Neuron (in vitro differentiated cells): ENCODE measurements around the gene OR51D1.

Experiments
- H2AFZ ChIP-seq: one replicate; pipeline ENCODE4 v1.6.1; 2013; ENCODE audit warnings: low read depth, mild to moderate bottlenecking, inconsistent platforms, low read length, moderate library complexity
- H3K27me3 ChIP-seq: one replicate; pipeline ENCODE4 v1.6.1; 2013; ENCODE audit warnings: low read length; ENCODE audit not compliant: insufficient read depth
- H3K36me3 ChIP-seq: one replicate; pipeline ENCODE4 v1.6.1; 2013; ENCODE audit warnings: low read length; ENCODE audit not compliant: insufficient read depth
- H3K4me1 ChIP-seq: one replicate; pipeline ENCODE4 v1.6.1; 2013; ENCODE audit warnings: low read length; ENCODE audit not compliant: insufficient read depth
- H3K4me3 ChIP-seq: 2 replicates; pipeline ENCODE4 v1.5.1; 2013; ENCODE audit warnings: mild to moderate bottlenecking, low read length, moderate library complexity
- H3K9me3 ChIP-seq: one replicate; pipeline ENCODE4 v1.6.1; 2013; ENCODE audit warnings: low read length

OR51D1 gene

GRCh38 chr11:4626207-4627099, 10.8 kb upstream of the OR51D1 start:
- Histone ChIP-seq H2AFZ (no peak overlapping the region), H3K4me1 (no peaks in the 10 kb centered on the region), H3K9me3 (no peaks in the 10 kb centered on the region), H3K27me3 (no peaks in the 10 kb centered on the region), H3K4me3 (no peak overlapping the region), H3K36me3 (no peaks in the 10 kb centered on the region)

GRCh38 chr11:4636136-4636535, 1.1 kb upstream of the OR51D1 start:
- H3K4me1 ChIP-seq: no peaks in the 10 kb centered on the region
- H3K9me3 ChIP-seq: no peaks in the 10 kb centered on the region
- H2AFZ ChIP-seq: no peak overlapping the region
- H3K4me3 ChIP-seq: no peak overlapping the region
- no peaks in the 10 kb centered on the region for H3K36me3 ChIP-seq
- no peaks in the 10 kb centered on the region for H3K27me3 ChIP-seq

GRCh38 chr11:4637662-4638047, 378 bp downstream of the OR51D1 start:
- Histone ChIP-seq H2AFZ (no peak overlapping the region), H3K4me1 (peaks cover 5% of the 10 kb centered on the region), H3K27me3 (no peaks in the 10 kb centered on the region), H3K4me3 (no peak overlapping the region), H3K9me3 (no peaks in the 10 kb centered on the region), H3K36me3 (no peaks in the 10 kb centered on the region)

- no peak overlapping the region for H3K4me3 ChIP-seq
- H3K27me3 ChIP-seq: peaks cover 2% of the 10 kb centered on the region
- H2AFZ ChIP-seq: no peak overlapping the region
- peaks cover 5% of the 10 kb centered on the region for H3K4me1 ChIP-seq
- H3K36me3 ChIP-seq: no peaks in the 10 kb centered on the region
- H3K9me3 ChIP-seq: no peaks in the 10 kb centered on the region
Measured at GRCh38 chr11:4639931-4640330, 2.7 kb downstream of the OR51D1 start.

- H3K27me3 ChIP-seq: peaks cover 2% of the 10 kb centered on the region
- peaks cover 5% of the 10 kb centered on the region for H3K4me1 ChIP-seq
- no peaks in the 10 kb centered on the region for H3K9me3 ChIP-seq
- no peak overlapping the region for H3K4me3 ChIP-seq
- H2AFZ ChIP-seq: no peak overlapping the region
- H3K36me3 ChIP-seq: no peaks in the 10 kb centered on the region
Measured at GRCh38 chr11:4641501-4641900, 4.2 kb downstream of the OR51D1 start.

- H3K4me1 ChIP-seq: peaks cover 5% of the 10 kb centered on the region
- H3K27me3 ChIP-seq: peaks cover 2% of the 10 kb centered on the region
- H3K9me3 ChIP-seq: no peaks in the 10 kb centered on the region
- no peaks in the 10 kb centered on the region for H3K36me3 ChIP-seq
- H3K4me3 ChIP-seq: no peak overlapping the region
- no peak overlapping the region for H2AFZ ChIP-seq
Measured at GRCh38 chr11:4642043-4642442, 4.8 kb downstream of the OR51D1 start.

- H3K4me1 ChIP-seq: peaks cover 5% of the 10 kb centered on the region
- no peak overlapping the region for H2AFZ ChIP-seq
- H3K27me3 ChIP-seq: peaks cover 2% of the 10 kb centered on the region
- no peaks in the 10 kb centered on the region for H3K9me3 ChIP-seq
- no peaks in the 10 kb centered on the region for H3K36me3 ChIP-seq
- H3K4me3 ChIP-seq: no peak overlapping the region
Measured at GRCh38 chr11:4643076-4643475, 5.8 kb downstream of the OR51D1 start.

- Histone ChIP-seq H3K9me3 (no peaks in the 10 kb centered on the region), H3K4me1 (peaks cover 5% of the 10 kb centered on the region), H3K4me3 (no peak within 1 kb of the TSS), H3K27me3 (peaks cover 2% of the 10 kb centered on the region), H3K36me3 (no peaks in the 10 kb centered on the region), H2AFZ (no peak within 1 kb of the TSS)
Measured at GRCh38 chr11:4643682-4644081, 6.4 kb downstream of the OR51D1 start, which contains the start of gene OR51E1. Gene OR51E1, plus strand, starts transcription at chr11:4643982. Its CDS starts 8,545 bp downstream, at chr11:4652527.

GRCh38 chr11:4644233-4644632, 7.0 kb downstream of the OR51D1 start:
- Histone ChIP-seq H3K4me3 (no peak overlapping the region), H3K4me1 (peaks cover 5% of the 10 kb centered on the region), H2AFZ (no peak overlapping the region), H3K9me3 (no peaks in the 10 kb centered on the region), H3K27me3 (peaks cover 2% of the 10 kb centered on the region), H3K36me3 (no peaks in the 10 kb centered on the region)

GRCh38 chr11:4645974-4646373, 8.7 kb downstream of the OR51D1 start:
- H3K36me3 ChIP-seq: no peaks in the 10 kb centered on the region
- H3K4me3 ChIP-seq: no peak overlapping the region
- peaks cover 5% of the 10 kb centered on the region for H3K4me1 ChIP-seq
- H3K27me3 ChIP-seq: peaks cover 2% of the 10 kb centered on the region
- H2AFZ ChIP-seq: no peak overlapping the region
- H3K9me3 ChIP-seq: no peaks in the 10 kb centered on the region

- H3K4me1 ChIP-seq: no peaks in the 10 kb centered on the region
- no peaks in the 10 kb centered on the region for H3K36me3 ChIP-seq
- H3K4me3 ChIP-seq: no peak overlapping the region
- H3K9me3 ChIP-seq: no peaks in the 10 kb centered on the region
- H3K27me3 ChIP-seq: peaks cover 2% of the 10 kb centered on the region
- H2AFZ ChIP-seq: no peak overlapping the region
Measured at GRCh38 chr11:4647766-4648165, 10.5 kb downstream of the OR51D1 start.

- H3K9me3 ChIP-seq: no peaks in the 10 kb centered on the region
- no peak overlapping the region for H2AFZ ChIP-seq
- H3K27me3 ChIP-seq: no peaks in the 10 kb centered on the region
- no peaks in the 10 kb centered on the region for H3K4me1 ChIP-seq
- H3K4me3 ChIP-seq: no peak overlapping the region
- H3K36me3 ChIP-seq: no peaks in the 10 kb centered on the region
Measured at GRCh38 chr11:4654635-4655369, 17.5 kb downstream of the OR51D1 start.

GRCh38 chr11:4658629-4659445, 21.6 kb downstream of the OR51D1 start:
- no peaks in the 10 kb centered on the region for H3K27me3 ChIP-seq
- H2AFZ ChIP-seq: no peak overlapping the region
- H3K4me3 ChIP-seq: no peak overlapping the region
- no peaks in the 10 kb centered on the region for H3K36me3 ChIP-seq
- H3K9me3 ChIP-seq: no peaks in the 10 kb centered on the region
- H3K4me1 ChIP-seq: no peaks in the 10 kb centered on the region
